CD14-positive monocyte (primary cell): ENCODE data around the gene LMO3. TPM values are rescaled to one million over a fixed set of nuclear protein-coding genes. Genes with fewer than 3 reads are reported as not detected.

Source experiments
- DNase-seq, 3 donors: peaks; one replicate each; pipeline ENCODE4 v3.0.0-alpha.2; 2011 to 2022
- H2AFZ ChIP-seq: 2 replicates; pipeline ENCODE4 v1.6.0; 2012; ENCODE audit warnings: mild to moderate bottlenecking, low read depth, low read length, inconsistent platforms; ENCODE audit not compliant: insufficient read depth, poor library complexity, severe bottlenecking
- H3K27ac ChIP-seq, 2 donors: 1 replicate in 1 of 2; 2 replicates in 1 of 2; pipeline ENCODE4 v1.5.1; 2012 to 2013; ENCODE audit warnings: low read length in 2 of 2, control low read depth in 1 of 2, inconsistent platforms in 1 of 2, low read depth in 1 of 2, mild to moderate bottlenecking in 1 of 2
- H3K27me3 ChIP-seq, 2 donors: one replicate each; pipeline versions ENCODE4 v1.6.0 to v1.6.1; 2011 to 2013; ENCODE audit warnings: low read length in 2 of 2; ENCODE audit not compliant: control insufficient read depth in 2 of 2, insufficient read depth in 2 of 2
- H3K36me3 ChIP-seq, 2 donors: replicated peaks in 1 of 2; 1 replicate in 1 of 2; 2 replicates in 1 of 2; pipeline versions ENCODE4 v1.5.1 to v1.6.1; 2012 to 2013; ENCODE audit warnings: low read length in 2 of 2, control low read depth in 1 of 2, inconsistent platforms in 1 of 2, mild to moderate bottlenecking in 1 of 2; ENCODE audit not compliant: insufficient read depth in 2 of 2, control insufficient read depth in 1 of 2
- H3K4me1 ChIP-seq, 2 donors: 1 replicate in 1 of 2; 2 replicates in 1 of 2; pipeline versions ENCODE4 v1.5.1 to v1.6.1; 2012 to 2013; ENCODE audit warnings: low read length in 2 of 2, control low read depth in 1 of 2, inconsistent platforms in 1 of 2, mild to moderate bottlenecking in 1 of 2, moderate library complexity in 1 of 2; ENCODE audit not compliant: insufficient read depth in 2 of 2, control insufficient read depth in 1 of 2
- H3K4me2 ChIP-seq: replicated peaks from 2 replicates; pipeline ENCODE3; 2012; ENCODE audit warnings: low read length, moderate library complexity, mild to moderate bottlenecking; ENCODE audit not compliant: poor library complexity, severe bottlenecking; ENCODE audit errors: extremely low read depth
- H3K4me3 ChIP-seq, 3 experiments: fragments of 200-600 bp in 1 of 3; sonication (generic) in 1 of 3; replicated peaks in 1 of 3; 1 replicate in 2 of 3; 2 replicates in 1 of 3; pipeline ENCODE4 v1.5.1; 2011 to 2013; ENCODE audit warnings: low read length in 3 of 3, mild to moderate bottlenecking in 3 of 3, control low read depth in 2 of 3, low read depth in 2 of 3, inconsistent platforms in 1 of 3, moderate library complexity in 1 of 3
- H3K79me2 ChIP-seq: 2 replicates; pipeline ENCODE4 v1.6.0; 2012; ENCODE audit warnings: mild to moderate bottlenecking, control low read depth, inconsistent platforms, low read length, moderate library complexity; ENCODE audit not compliant: insufficient read depth
- H3K9ac ChIP-seq: 2 replicates; pipeline ENCODE4 v1.6.0; 2017; ENCODE audit warnings: low read length, mild to moderate bottlenecking; ENCODE audit not compliant: insufficient read depth, poor library complexity, severe bottlenecking
- H3K9me3 ChIP-seq, 2 donors: replicated peaks in 1 of 2; 1 replicate in 1 of 2; 2 replicates in 1 of 2; pipeline versions ENCODE4 v1.5.1 to v1.6.1; 2012 to 2013; ENCODE audit warnings: low read length in 2 of 2, control low read depth in 1 of 2; ENCODE audit not compliant: control insufficient read depth in 1 of 2, insufficient read depth in 1 of 2
- H4K20me1 ChIP-seq: 2 replicates; pipeline ENCODE4 v1.6.0; 2012; ENCODE audit warnings: mild to moderate bottlenecking, low read length, control low read depth, moderate library complexity; ENCODE audit not compliant: insufficient read depth
- H3K27ac Mint-ChIP-seq, 7 donors: one replicate each; pipeline ENCODE4 v1.8.0; 2020; ENCODE audit warnings: mild to moderate bottlenecking in 7 of 7, mixed read lengths in 7 of 7, moderate library complexity in 6 of 7, inconsistent platforms in 2 of 7
- H3K27me3 Mint-ChIP-seq, 3 donors: one replicate each; pipeline ENCODE4 v1.8.0; 2021 to 2022; ENCODE audit warnings: low read depth in 3 of 3, mild to moderate bottlenecking in 3 of 3, mixed read lengths in 3 of 3, moderate library complexity in 3 of 3, inconsistent platforms in 1 of 3
- H3K36me3 Mint-ChIP-seq, 2 donors: one replicate each; pipeline ENCODE4 v1.8.0; 2020; ENCODE audit warnings: mixed read lengths in 2 of 2, inconsistent platforms in 1 of 2, mild to moderate bottlenecking in 1 of 2
- H3K4me1 Mint-ChIP-seq: one replicate; pipeline ENCODE4 v1.8.0; 2020; ENCODE audit warnings: mild to moderate bottlenecking, mixed read lengths
- H3K4me3 Mint-ChIP-seq, 2 donors: one replicate each; pipeline ENCODE4 v1.8.0; 2020; ENCODE audit warnings: mild to moderate bottlenecking in 2 of 2, mixed read lengths in 2 of 2, moderate library complexity in 1 of 2
- H3K9me3 Mint-ChIP-seq, 7 donors: one replicate each; pipeline ENCODE4 v1.8.0; 2020 to 2022; ENCODE audit warnings: mixed read lengths in 7 of 7, mild to moderate bottlenecking in 6 of 7, moderate library complexity in 6 of 7, inconsistent platforms in 2 of 7
- CTCF ChIP-seq: fragments of 200-600 bp; IDR thresholded peaks from one replicate; pipeline ENCODE4 v1.8.0; 2022; ENCODE audit warnings: antibody characterized with exemption, mild to moderate bottlenecking
- WGBS: methylation state at CpG from one replicate; pipeline ENCODE4 v1.1.5; 2013; ENCODE audit warnings: missing lambda C conversion rate; ENCODE audit not compliant: insufficient coverage; 5-methylcytosine and 5-hydroxymethylcytosine counted together
- intact Hi-C, 2 donors: fragments of 100-400 bp; cut with micrococcal nuclease; formaldehyde crosslinking; loops; one replicate each; pipeline versions ENCODE4 v1.15.0 to v1.15.1; 2023
- polyA plus RNA-seq, 3 donors: library from polyadenylated mRNA; depleted of rRNA in 1 of 3; unstranded in 2 of 3; stranded (reverse) in 1 of 3; fragments of 300-500 nt in 2 of 3; fragments of >200 nt in 1 of 3; fragmentation: Illumina TruSeq in 2 of 3; gene quantifications; 1 replicate in 2 of 3; 2 replicates in 1 of 3; pipeline ENCODE4 v1.2.3, GENCODE V29; 2012 to 2021

The LMO3 gene
- polyA plus RNA-seq, 3 donors = not detected

- Histone ChIP-seq H3K4me3 (no peak overlapping the region), H3K27ac (no peak overlapping the region), H3K27me3 (peaks cover 38 to 50% of the 10 kb centered on the region in 2 donors), H4K20me1 (no peaks in the 10 kb centered on the region), H3K4me1 (peaks cover 0 to 2% of the 10 kb centered on the region in 2 donors), H3K9me3 (peaks cover 0 to 22% of the 10 kb centered on the region in 2 donors), H3K9ac (no peak overlapping the region), H2AFZ (no peak overlapping the region), H3K36me3 (no peaks in the 10 kb centered on the region), H3K79me2 (no peaks in the 10 kb centered on the region), H3K4me2 (no peak overlapping the region)
- TF ChIP-seq CTCF = no peak
- no CpG with 5 or more reads among the region's 2 CpGs for WGBS
- H3K4me1 Mint-ChIP-seq = peaks cover 8% of the 10 kb centered on the region
- no peak overlapping the region for H3K4me3 Mint-ChIP-seq
- H3K27ac Mint-ChIP-seq = no peak overlapping the region
- H3K27me3 Mint-ChIP-seq = peaks cover 39 to 52% (median 46%) of the 10 kb centered on the region in 3 donors
- DNase-seq = no peak
- H3K36me3 Mint-ChIP-seq = no peaks in the 10 kb centered on the region
- H3K9me3 Mint-ChIP-seq = peaks cover 0 to 8% (median 3%) of the 10 kb centered on the region in 7 donors
- intact Hi-C loops = no loop called here
These were observed 3.5 kb downstream of the LMO3 start for GRCh38 chr12:16602412-16602811.

- Mint-ChIP-seq H3K4me1 (peaks cover under 1% of the 10 kb centered on the region), H3K27me3 (peaks cover 20 to 33% (median 27%) of the 10 kb centered on the region in 3 donors), H3K9me3 (peaks cover 0 to 2% (median 0%) of the 10 kb centered on the region in 7 donors), H3K27ac (no peak overlapping the region), H3K4me3 (no peak overlapping the region), H3K36me3 (no peaks in the 10 kb centered on the region)
- Histone ChIP-seq H3K27ac (no peak overlapping the region), H3K9me3 (peaks cover 0 to 7% of the 10 kb centered on the region in 2 donors), H3K4me3 (no peak overlapping the region), H3K4me1 (no peaks in the 10 kb centered on the region), H3K27me3 (peaks cover 20 to 31% of the 10 kb centered on the region in 2 donors), H4K20me1 (no peaks in the 10 kb centered on the region), H3K9ac (no peak overlapping the region), H3K79me2 (no peaks in the 10 kb centered on the region), H2AFZ (no peak overlapping the region), H3K36me3 (no peaks in the 10 kb centered on the region), H3K4me2 (no peak overlapping the region)
- TF ChIP-seq CTCF = no peak
- intact Hi-C loops = no loop called here
- WGBS = 100% methylated on average over 5 of the region's 5 CpGs
- DNase-seq = no peak
These were observed 5.4 kb downstream of the LMO3 start for GRCh38 chr12:16600525-16600924.
